ENCODE measurements around the gene YIF1A.

DNA sequence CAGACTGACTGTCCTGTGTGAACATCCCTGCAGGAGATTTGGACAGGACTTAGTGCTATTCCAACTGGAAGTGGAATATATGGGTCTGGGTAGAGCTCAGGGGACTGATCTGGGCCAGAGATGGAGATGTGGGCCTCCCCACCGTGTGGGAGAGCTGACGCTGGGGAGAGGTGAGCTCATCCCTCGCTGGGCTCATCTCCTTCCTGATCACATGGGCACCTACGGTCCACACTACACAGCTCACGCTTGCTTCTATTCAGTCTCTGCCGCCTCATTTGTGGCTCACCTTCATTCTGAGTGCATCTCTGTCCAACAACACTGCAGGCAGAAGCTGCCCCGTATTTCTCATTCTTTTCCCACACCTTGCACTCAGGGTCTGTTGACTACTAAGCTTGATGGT is 37.1 kb downstream of the YIF1A start:
- TF ChIP-seq POLR2A (IDR thresholded peaks at IDR 0.05) = no peak
- TF ChIP-seq, protein P1, sequence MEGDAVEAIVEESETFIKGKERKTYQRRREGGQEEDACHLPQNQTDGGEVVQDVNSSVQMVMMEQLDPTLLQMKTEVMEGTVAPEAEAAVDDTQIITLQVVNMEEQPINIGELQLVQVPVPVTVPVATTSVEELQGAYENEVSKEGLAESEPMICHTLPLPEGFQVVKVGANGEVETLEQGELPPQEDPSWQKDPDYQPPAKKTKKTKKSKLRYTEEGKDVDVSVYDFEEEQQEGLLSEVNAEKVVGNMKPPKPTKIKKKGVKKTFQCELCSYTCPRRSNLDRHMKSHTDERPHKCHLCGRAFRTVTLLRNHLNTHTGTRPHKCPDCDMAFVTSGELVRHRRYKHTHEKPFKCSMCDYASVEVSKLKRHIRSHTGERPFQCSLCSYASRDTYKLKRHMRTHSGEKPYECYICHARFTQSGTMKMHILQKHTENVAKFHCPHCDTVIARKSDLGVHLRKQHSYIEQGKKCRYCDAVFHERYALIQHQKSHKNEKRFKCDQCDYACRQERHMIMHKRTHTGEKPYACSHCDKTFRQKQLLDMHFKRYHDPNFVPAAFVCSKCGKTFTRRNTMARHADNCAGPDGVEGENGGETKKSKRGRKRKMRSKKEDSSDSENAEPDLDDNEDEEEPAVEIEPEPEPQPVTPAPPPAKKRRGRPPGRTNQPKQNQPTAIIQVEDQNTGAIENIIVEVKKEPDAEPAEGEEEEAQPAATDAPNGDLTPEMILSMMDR (IDR thresholded peaks at IDR 0.05) = no peak
